Astrocyte (in vitro differentiated cells and primary cell): ENCODE results near the gene SLC9A5.

Experiments
- EZH2 ChIP-seq: IDR thresholded peaks from 2 replicates; pipeline ENCODE4 v1.6.1; 2012; ENCODE audit warnings: mild to moderate bottlenecking, low read length, inconsistent platforms; ENCODE audit not compliant: insufficient read depth
- TF ChIP-seq, protein P1 (sequence below): IDR thresholded peaks from 2 replicates; pipeline ENCODE4 v1.5.1; 2011; ENCODE audit warnings: low read depth, mild to moderate bottlenecking, inconsistent platforms, low read length, moderate library complexity; ENCODE audit not compliant: insufficient read depth

DNA sequence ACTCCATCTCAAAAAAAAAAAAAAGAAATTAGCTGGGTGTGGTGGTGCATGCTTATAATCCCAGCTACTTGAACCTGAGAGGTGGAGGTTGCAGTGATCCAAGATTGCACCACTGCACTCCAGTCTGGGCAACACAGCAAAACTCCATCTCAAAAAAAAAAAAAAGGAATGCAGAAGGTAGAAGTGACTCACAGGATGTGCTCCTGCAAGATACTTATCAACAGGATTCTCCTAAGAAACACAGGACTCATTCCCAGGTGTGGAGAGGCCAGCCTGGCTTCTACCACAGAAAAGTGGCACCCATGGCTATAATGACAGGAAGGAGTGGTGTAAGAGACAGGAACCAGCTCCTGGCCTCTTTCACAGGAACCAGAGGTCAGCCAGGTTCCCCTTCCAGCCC is 36.0 kb upstream of the SLC9A5 start:
- TF ChIP-seq, protein P1, sequence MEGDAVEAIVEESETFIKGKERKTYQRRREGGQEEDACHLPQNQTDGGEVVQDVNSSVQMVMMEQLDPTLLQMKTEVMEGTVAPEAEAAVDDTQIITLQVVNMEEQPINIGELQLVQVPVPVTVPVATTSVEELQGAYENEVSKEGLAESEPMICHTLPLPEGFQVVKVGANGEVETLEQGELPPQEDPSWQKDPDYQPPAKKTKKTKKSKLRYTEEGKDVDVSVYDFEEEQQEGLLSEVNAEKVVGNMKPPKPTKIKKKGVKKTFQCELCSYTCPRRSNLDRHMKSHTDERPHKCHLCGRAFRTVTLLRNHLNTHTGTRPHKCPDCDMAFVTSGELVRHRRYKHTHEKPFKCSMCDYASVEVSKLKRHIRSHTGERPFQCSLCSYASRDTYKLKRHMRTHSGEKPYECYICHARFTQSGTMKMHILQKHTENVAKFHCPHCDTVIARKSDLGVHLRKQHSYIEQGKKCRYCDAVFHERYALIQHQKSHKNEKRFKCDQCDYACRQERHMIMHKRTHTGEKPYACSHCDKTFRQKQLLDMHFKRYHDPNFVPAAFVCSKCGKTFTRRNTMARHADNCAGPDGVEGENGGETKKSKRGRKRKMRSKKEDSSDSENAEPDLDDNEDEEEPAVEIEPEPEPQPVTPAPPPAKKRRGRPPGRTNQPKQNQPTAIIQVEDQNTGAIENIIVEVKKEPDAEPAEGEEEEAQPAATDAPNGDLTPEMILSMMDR, result no peak
- no peak for TF ChIP-seq EZH2
